Midbrain (tissue), 1 donor: ENCODE data around the gene DIPK1B.
"Not testable (repeated sequence)": the region's sequence is repeated elsewhere in the genome, so short reads cannot be mapped to it uniquely, and the experiment has no call there.

Experiments
- DNase-seq: peaks from one replicate; lab custom pipeline; 2025; lab: John Stamatoyannopoulos, UW

DIPK1B gene

GRCh38 chr9:136698635-136699246, 13.6 kb upstream of the DIPK1B start:
- no peak for DNase-seq

GRCh38 chr9:136700304-136700703, 12.1 kb upstream of the DIPK1B start:
- DNase-seq = no peak

GRCh38 chr9:136700959-136701667, 11.3 kb upstream of the DIPK1B start:
- DNase-seq = no peak

GRCh38 chr9:136701668-136702053, 10.7 kb upstream of the DIPK1B start:
- no peak for DNase-seq

GRCh38 chr9:136703276-136703860, 9.0 kb upstream of the DIPK1B start:
- no peak for DNase-seq

- DNase-seq = not testable (repeated sequence)
Measured at GRCh38 chr9:136704741-136705140, 7.6 kb upstream of the DIPK1B start.

- no peak for DNase-seq
Measured at GRCh38 chr9:136705564-136705963, 6.8 kb upstream of the DIPK1B start.

- no peak for DNase-seq
Measured at GRCh38 chr9:136707011-136707410, 5.4 kb upstream of the DIPK1B start.

- no peak for DNase-seq
Measured at GRCh38 chr9:136707849-136708517, 4.4 kb upstream of the DIPK1B start.

GRCh38 chr9:136709454-136710109, 2.8 kb upstream of the DIPK1B start:
- no peak for DNase-seq

GRCh38 chr9:136710543-136710942, 1.8 kb upstream of the DIPK1B start:
- no peak for DNase-seq

- not testable (repeated sequence) for DNase-seq
Measured at GRCh38 chr9:136711219-136711648, 1.1 kb upstream of the DIPK1B start.

GRCh38 chr9:136712690-136713544, 545 bp downstream of the DIPK1B start:
- DNase-seq = no peak

- DNase-seq = no peak
Measured at GRCh38 chr9:136713550-136713949, 1.2 kb downstream of the DIPK1B start.

- no peak for DNase-seq
Measured at GRCh38 chr9:136714096-136714892, 1.9 kb downstream of the DIPK1B start.

GRCh38 chr9:136714893-136715274, 2.5 kb downstream of the DIPK1B start:
- DNase-seq = no peak

- no peak for DNase-seq
Measured at GRCh38 chr9:136717399-136717798, 5.0 kb downstream of the DIPK1B start.

GRCh38 chr9:136718345-136719194, 6.2 kb downstream of the DIPK1B start:
- DNase-seq = no peak

- no peak for DNase-seq
Measured at GRCh38 chr9:136719195-136719880, 7.0 kb downstream of the DIPK1B start.
